CD14-positive monocyte (primary cell): ENCODE measurements around the gene DAO. TPM values are rescaled to one million over a fixed set of nuclear protein-coding genes. Genes with fewer than 3 reads are reported as not detected.

Experiments
- DNase-seq, 3 donors: peaks; one replicate each; pipeline ENCODE4 v3.0.0-alpha.2; 2011 to 2022
- H2AFZ ChIP-seq: 2 replicates; pipeline ENCODE4 v1.6.0; 2012; ENCODE audit warnings: mild to moderate bottlenecking, low read depth, low read length, inconsistent platforms; ENCODE audit not compliant: insufficient read depth, poor library complexity, severe bottlenecking
- H3K27ac ChIP-seq, 2 donors: 1 replicate in 1 of 2; 2 replicates in 1 of 2; pipeline ENCODE4 v1.5.1; 2012 to 2013; ENCODE audit warnings: low read length in 2 of 2, control low read depth in 1 of 2, inconsistent platforms in 1 of 2, low read depth in 1 of 2, mild to moderate bottlenecking in 1 of 2
- H3K27me3 ChIP-seq, 2 donors: one replicate each; pipeline versions ENCODE4 v1.6.0 to v1.6.1; 2011 to 2013; ENCODE audit warnings: low read length in 2 of 2; ENCODE audit not compliant: control insufficient read depth in 2 of 2, insufficient read depth in 2 of 2
- H3K36me3 ChIP-seq, 2 donors: replicated peaks in 1 of 2; 1 replicate in 1 of 2; 2 replicates in 1 of 2; pipeline versions ENCODE4 v1.5.1 to v1.6.1; 2012 to 2013; ENCODE audit warnings: low read length in 2 of 2, control low read depth in 1 of 2, inconsistent platforms in 1 of 2, mild to moderate bottlenecking in 1 of 2; ENCODE audit not compliant: insufficient read depth in 2 of 2, control insufficient read depth in 1 of 2
- H3K4me1 ChIP-seq, 2 donors: 1 replicate in 1 of 2; 2 replicates in 1 of 2; pipeline versions ENCODE4 v1.5.1 to v1.6.1; 2012 to 2013; ENCODE audit warnings: low read length in 2 of 2, control low read depth in 1 of 2, inconsistent platforms in 1 of 2, mild to moderate bottlenecking in 1 of 2, moderate library complexity in 1 of 2; ENCODE audit not compliant: insufficient read depth in 2 of 2, control insufficient read depth in 1 of 2
- H3K4me2 ChIP-seq: replicated peaks from 2 replicates; pipeline ENCODE3; 2012; ENCODE audit warnings: low read length, moderate library complexity, mild to moderate bottlenecking; ENCODE audit not compliant: poor library complexity, severe bottlenecking; ENCODE audit errors: extremely low read depth
- H3K4me3 ChIP-seq, 3 experiments: fragments of 200-600 bp in 1 of 3; sonication (generic) in 1 of 3; replicated peaks in 1 of 3; 1 replicate in 2 of 3; 2 replicates in 1 of 3; pipeline ENCODE4 v1.5.1; 2011 to 2013; ENCODE audit warnings: low read length in 3 of 3, mild to moderate bottlenecking in 3 of 3, control low read depth in 2 of 3, low read depth in 2 of 3, inconsistent platforms in 1 of 3, moderate library complexity in 1 of 3
- H3K79me2 ChIP-seq: 2 replicates; pipeline ENCODE4 v1.6.0; 2012; ENCODE audit warnings: mild to moderate bottlenecking, control low read depth, inconsistent platforms, low read length, moderate library complexity; ENCODE audit not compliant: insufficient read depth
- H3K9ac ChIP-seq: 2 replicates; pipeline ENCODE4 v1.6.0; 2017; ENCODE audit warnings: low read length, mild to moderate bottlenecking; ENCODE audit not compliant: insufficient read depth, poor library complexity, severe bottlenecking
- H3K9me3 ChIP-seq, 2 donors: replicated peaks in 1 of 2; 1 replicate in 1 of 2; 2 replicates in 1 of 2; pipeline versions ENCODE4 v1.5.1 to v1.6.1; 2012 to 2013; ENCODE audit warnings: low read length in 2 of 2, control low read depth in 1 of 2; ENCODE audit not compliant: control insufficient read depth in 1 of 2, insufficient read depth in 1 of 2
- H4K20me1 ChIP-seq: 2 replicates; pipeline ENCODE4 v1.6.0; 2012; ENCODE audit warnings: mild to moderate bottlenecking, low read length, control low read depth, moderate library complexity; ENCODE audit not compliant: insufficient read depth
- H3K27ac Mint-ChIP-seq, 7 donors: one replicate each; pipeline ENCODE4 v1.8.0; 2020; ENCODE audit warnings: mild to moderate bottlenecking in 7 of 7, mixed read lengths in 7 of 7, moderate library complexity in 6 of 7, inconsistent platforms in 2 of 7
- H3K27me3 Mint-ChIP-seq, 3 donors: one replicate each; pipeline ENCODE4 v1.8.0; 2021 to 2022; ENCODE audit warnings: low read depth in 3 of 3, mild to moderate bottlenecking in 3 of 3, mixed read lengths in 3 of 3, moderate library complexity in 3 of 3, inconsistent platforms in 1 of 3
- H3K36me3 Mint-ChIP-seq, 2 donors: one replicate each; pipeline ENCODE4 v1.8.0; 2020; ENCODE audit warnings: mixed read lengths in 2 of 2, inconsistent platforms in 1 of 2, mild to moderate bottlenecking in 1 of 2
- H3K4me1 Mint-ChIP-seq: one replicate; pipeline ENCODE4 v1.8.0; 2020; ENCODE audit warnings: mild to moderate bottlenecking, mixed read lengths
- H3K4me3 Mint-ChIP-seq, 2 donors: one replicate each; pipeline ENCODE4 v1.8.0; 2020; ENCODE audit warnings: mild to moderate bottlenecking in 2 of 2, mixed read lengths in 2 of 2, moderate library complexity in 1 of 2
- H3K9me3 Mint-ChIP-seq, 7 donors: one replicate each; pipeline ENCODE4 v1.8.0; 2020 to 2022; ENCODE audit warnings: mixed read lengths in 7 of 7, mild to moderate bottlenecking in 6 of 7, moderate library complexity in 6 of 7, inconsistent platforms in 2 of 7
- WGBS: methylation state at CpG from one replicate; pipeline ENCODE4 v1.1.5; 2013; ENCODE audit warnings: missing lambda C conversion rate; ENCODE audit not compliant: insufficient coverage; 5-methylcytosine and 5-hydroxymethylcytosine counted together
- intact Hi-C, 2 donors: fragments of 100-400 bp; cut with micrococcal nuclease; formaldehyde crosslinking; loops; one replicate each; pipeline versions ENCODE4 v1.15.0 to v1.15.1; 2023
- polyA plus RNA-seq, 3 donors: library from polyadenylated mRNA; depleted of rRNA in 1 of 3; unstranded in 2 of 3; stranded (reverse) in 1 of 3; fragments of 300-500 nt in 2 of 3; fragments of >200 nt in 1 of 3; fragmentation: Illumina TruSeq in 2 of 3; gene quantifications; 1 replicate in 2 of 3; 2 replicates in 1 of 3; pipeline ENCODE4 v1.2.3, GENCODE V29; 2012 to 2021
- TF ChIP-seq, protein P1 (sequence below): fragments of 200-600 bp; IDR thresholded peaks from one replicate; pipeline ENCODE4 v1.8.0; 2022; ENCODE audit warnings: antibody characterized with exemption, mild to moderate bottlenecking

DAO gene
- polyA plus RNA-seq, 3 donors, result not detected

DNA sequence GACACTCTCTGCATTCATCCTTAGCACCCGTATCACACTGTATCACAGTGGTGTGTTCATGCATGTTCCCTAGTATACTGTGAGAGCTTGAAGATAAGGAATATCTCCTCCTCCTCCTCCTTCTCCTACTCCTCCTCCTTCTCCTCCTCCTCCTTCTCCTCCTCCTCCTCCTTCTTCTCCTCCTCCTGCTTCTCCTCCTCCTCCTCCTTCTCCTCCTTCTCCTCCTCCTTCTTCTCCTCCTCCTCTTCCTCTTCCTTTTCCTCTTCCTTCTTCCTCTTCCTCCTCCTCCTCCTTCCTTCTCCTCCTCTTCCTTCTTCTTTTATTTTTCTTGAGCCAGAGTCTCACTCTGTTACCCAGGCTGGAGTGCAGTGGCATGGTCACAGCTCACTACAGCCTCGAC is 27.1 kb downstream of the DAO start:
- Histone ChIP-seq H3K4me1 (peaks cover 64 to 65% of the 10 kb centered on the region in 2 donors), H3K4me2 (peak overlapping the region; percentile 51), H3K9ac (no peak overlapping the region), H3K27ac (peak overlapping the region; percentile 17 to 98), H3K36me3 (no peaks in the 10 kb centered on the region), H3K9me3 (no peaks in the 10 kb centered on the region), H4K20me1 (no peaks in the 10 kb centered on the region), H3K4me3 (peak overlapping the region in 1 of 3 experiments; percentile 51), H3K79me2 (no peaks in the 10 kb centered on the region), H2AFZ (no peak overlapping the region), H3K27me3 (no peaks in the 10 kb centered on the region)
- no peaks in the 10 kb centered on the region for H3K9me3 Mint-ChIP-seq
- H3K4me3 Mint-ChIP-seq, result peak overlapping the region in 1 of 2 donors; percentile 13
- no peak for DNase-seq
- H3K27ac Mint-ChIP-seq, result peak overlapping the region; percentile 75 to 99 (median 98)
- peaks cover 0 to 3% (median 0%) of the 10 kb centered on the region in 3 donors for H3K27me3 Mint-ChIP-seq
- TF ChIP-seq, protein P1, sequence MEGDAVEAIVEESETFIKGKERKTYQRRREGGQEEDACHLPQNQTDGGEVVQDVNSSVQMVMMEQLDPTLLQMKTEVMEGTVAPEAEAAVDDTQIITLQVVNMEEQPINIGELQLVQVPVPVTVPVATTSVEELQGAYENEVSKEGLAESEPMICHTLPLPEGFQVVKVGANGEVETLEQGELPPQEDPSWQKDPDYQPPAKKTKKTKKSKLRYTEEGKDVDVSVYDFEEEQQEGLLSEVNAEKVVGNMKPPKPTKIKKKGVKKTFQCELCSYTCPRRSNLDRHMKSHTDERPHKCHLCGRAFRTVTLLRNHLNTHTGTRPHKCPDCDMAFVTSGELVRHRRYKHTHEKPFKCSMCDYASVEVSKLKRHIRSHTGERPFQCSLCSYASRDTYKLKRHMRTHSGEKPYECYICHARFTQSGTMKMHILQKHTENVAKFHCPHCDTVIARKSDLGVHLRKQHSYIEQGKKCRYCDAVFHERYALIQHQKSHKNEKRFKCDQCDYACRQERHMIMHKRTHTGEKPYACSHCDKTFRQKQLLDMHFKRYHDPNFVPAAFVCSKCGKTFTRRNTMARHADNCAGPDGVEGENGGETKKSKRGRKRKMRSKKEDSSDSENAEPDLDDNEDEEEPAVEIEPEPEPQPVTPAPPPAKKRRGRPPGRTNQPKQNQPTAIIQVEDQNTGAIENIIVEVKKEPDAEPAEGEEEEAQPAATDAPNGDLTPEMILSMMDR, result no peak
- H3K36me3 Mint-ChIP-seq, result peaks cover 0 to 2% of the 10 kb centered on the region in 2 donors
- WGBS, result 100% methylated on average over 1 of the region's 2 CpGs
- intact Hi-C loops, result loop anchor here in 1 of 2 donors (10.0 kb wide), 1 partner anchor 82 kb away; no protein-coding TSS in a partner anchor
- peaks cover 62% of the 10 kb centered on the region for H3K4me1 Mint-ChIP-seq

DNA sequence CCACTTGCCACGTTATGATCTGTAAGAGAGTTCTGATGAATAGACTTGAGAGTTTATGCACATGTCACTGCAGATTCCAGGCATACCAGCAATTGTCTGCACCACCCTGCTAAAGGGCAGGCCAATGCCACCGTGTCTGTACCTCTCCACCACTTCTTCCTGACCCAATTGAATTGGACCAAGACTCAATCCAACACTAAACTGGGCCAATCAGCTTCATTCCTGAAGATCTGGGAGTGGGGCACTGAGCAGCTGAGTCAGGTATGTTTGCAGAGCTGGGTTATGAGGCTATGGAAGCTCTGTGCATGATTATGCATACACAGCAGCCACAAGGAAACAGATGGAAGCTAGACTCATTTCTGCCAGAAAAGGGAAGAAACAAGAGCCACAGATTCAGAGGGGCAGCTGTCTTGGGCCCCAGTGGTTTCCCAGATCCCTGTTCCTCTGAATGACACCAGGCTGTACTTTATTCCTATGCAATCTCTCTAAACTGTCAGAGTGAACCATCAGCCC is 28.0 kb downstream of the DAO start:
- Mint-ChIP-seq H3K9me3 (peaks cover 0 to 4% (median 2%) of the 10 kb centered on the region in 7 donors), H3K27me3 (peaks cover 0 to 4% (median 0%) of the 10 kb centered on the region in 3 donors), H3K4me3 (no peak overlapping the region), H3K27ac (peak overlapping the region; percentile 80 to 99 (median 98)), H3K36me3 (peaks cover 0 to 6% of the 10 kb centered on the region in 2 donors), H3K4me1 (peaks cover 62% of the 10 kb centered on the region)
- 0% methylated on average over 2 of the region's 2 CpGs for WGBS
- Histone ChIP-seq H3K36me3 (no peaks in the 10 kb centered on the region), H3K4me1 (peaks cover 60 to 62% of the 10 kb centered on the region in 2 donors), H3K79me2 (no peaks in the 10 kb centered on the region), H3K27me3 (no peaks in the 10 kb centered on the region), H3K27ac (peak overlapping the region; percentile 8 to 98), H3K9ac (no peak overlapping the region), H3K4me2 (peak overlapping the region; percentile 5), H3K9me3 (no peaks in the 10 kb centered on the region), H2AFZ (no peak overlapping the region), H3K4me3 (peak overlapping the region in 1 of 3 experiments; percentile 16), H4K20me1 (no peaks in the 10 kb centered on the region)
- DNase-seq, result peak; percentile 37 to 64 (median 56)
- TF ChIP-seq, protein P1, result no peak
- intact Hi-C loops, result loop anchor here in 1 of 2 donors (10.0 kb wide), 1 partner anchor 83 kb away; no protein-coding TSS in a partner anchor
